Uterus (tissue), 4 donors: ENCODE data around the gene C15orf39. TPM values are rescaled to one million over a fixed set of nuclear protein-coding genes. Genes with fewer than 3 reads are reported as not detected.

Source experiments
- DNase-seq, 2 donors: peaks; one replicate each; pipeline ENCODE4 v3.0.0-alpha.2; 2019 to 2020
- H3K27ac ChIP-seq, 2 donors: fragments of 200-600 bp; sonication (generic); 1 replicate in 1 of 2; 2 replicates in 1 of 2; pipeline ENCODE4 v1.5.1; 2016 to 2018
- H3K27me3 ChIP-seq, 2 donors: fragments of 200-600 bp; sonication (generic); one replicate each; pipeline ENCODE4 v1.5.1; 2018 to 2019; ENCODE audit warnings: control low read depth in 1 of 2
- H3K36me3 ChIP-seq, 2 donors: fragments of 200-600 bp; sonication (generic); one replicate each; pipeline ENCODE4 v1.5.1; 2019; ENCODE audit warnings: control low read depth in 1 of 2
- H3K4me1 ChIP-seq, 2 donors: fragments of 200-600 bp; sonication (generic); one replicate each; pipeline ENCODE4 v1.5.1; 2018 to 2019; ENCODE audit warnings: control low read depth in 1 of 2
- H3K4me3 ChIP-seq, 2 donors: fragments of 200-600 bp; sonication (generic); 1 replicate in 1 of 2; 2 replicates in 1 of 2; pipeline ENCODE4 v1.5.1; 2018 to 2019; ENCODE audit warnings: mild to moderate bottlenecking in 1 of 2
- H3K9me3 ChIP-seq, 2 donors: fragments of 200-600 bp; sonication (generic); one replicate each; pipeline ENCODE4 v1.5.1; 2019; ENCODE audit warnings: control low read depth in 1 of 2
- POLR2A ChIP-seq, 2 donors: fragments of 450-650 bp; IDR thresholded peaks; one replicate each; pipeline ENCODE4 v1.6.1; 2016; ENCODE audit warnings: antibody characterized with exemption in 2 of 2, mild to moderate bottlenecking in 1 of 2, moderate library complexity in 1 of 2
- intact Hi-C: fragments of 100-400 bp; cut with DNase I; formaldehyde crosslinking; loops from one replicate; pipeline ENCODE4 v1.15.1; 2023; ENCODE audit warnings: low total_unique reads
- total RNA-seq, 4 donors: library from RNA; depleted of rRNA in 3 of 4; stranded (reverse); fragments of >200 nt in 3 of 4; gene quantifications; one replicate each; pipeline versions ENCODE4 v1.1.0 to v1.2.4, GENCODE V29; 2014 to 2023
- TF ChIP-seq, protein P1 (sequence below), 4 experiments: fragments of 200-600 bp in 2 of 4; fragments of 450-650 bp in 2 of 4; sonication (generic) in 2 of 4; IDR thresholded peaks; one replicate each; pipeline ENCODE4 v1.5.1; 2016 to 2019; ENCODE audit warnings: antibody characterized with exemption in 4 of 4, mild to moderate bottlenecking in 2 of 4, moderate library complexity in 1 of 4
- donor health status: DM: yes; HTN: yes; CAD: no.

The C15orf39 gene
- total RNA-seq, 4 donors from 2014 or later = 4.6 to 43.9 (median 14.1) TPM

DNA sequence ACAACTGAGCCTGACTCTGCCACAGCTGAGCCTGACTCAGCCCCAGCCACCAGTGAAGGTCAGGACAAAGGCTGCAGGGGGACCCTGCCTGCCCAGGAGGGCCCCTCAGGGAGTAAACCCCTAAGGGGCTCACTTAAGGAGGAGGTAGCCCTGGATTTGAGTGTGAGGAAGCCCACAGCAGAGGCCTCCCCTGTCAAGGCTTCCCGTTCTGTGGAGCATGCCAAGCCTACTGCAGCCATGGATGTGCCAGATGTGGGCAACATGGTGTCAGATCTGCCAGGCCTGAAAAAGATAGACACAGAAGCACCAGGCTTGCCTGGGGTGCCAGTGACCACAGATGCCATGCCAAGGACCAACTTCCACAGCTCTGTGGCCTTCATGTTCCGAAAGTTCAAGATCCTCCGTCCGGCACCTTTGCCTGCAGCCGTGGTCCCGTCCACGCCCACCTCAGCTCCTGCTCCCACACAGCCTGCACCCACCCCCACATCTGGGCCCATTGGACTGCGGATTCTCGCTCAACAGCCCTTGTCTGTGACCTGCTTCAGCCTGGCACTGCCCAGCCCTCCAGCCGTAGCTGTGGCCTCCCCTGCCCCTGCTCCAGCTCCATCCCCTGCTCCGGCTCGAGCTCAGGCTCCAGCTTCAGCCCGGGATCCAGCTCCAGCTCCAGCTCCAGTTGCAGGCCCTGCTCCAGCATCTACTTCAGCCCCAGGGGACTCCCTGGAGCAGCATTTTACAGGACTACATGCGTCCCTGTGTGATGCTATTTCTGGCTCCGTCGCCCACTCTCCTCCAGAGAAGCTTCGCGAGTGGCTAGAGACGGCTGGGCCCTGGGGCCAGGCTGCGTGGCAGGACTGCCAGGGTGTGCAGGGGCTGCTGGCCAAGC, 6.2 kb downstream of the C15orf39 start:
- H3K27ac ChIP-seq = no peak overlapping the region
- peaks cover 3 to 21% of the 10 kb centered on the region in 2 donors for H3K4me1 ChIP-seq
- TF ChIP-seq, protein P1, sequence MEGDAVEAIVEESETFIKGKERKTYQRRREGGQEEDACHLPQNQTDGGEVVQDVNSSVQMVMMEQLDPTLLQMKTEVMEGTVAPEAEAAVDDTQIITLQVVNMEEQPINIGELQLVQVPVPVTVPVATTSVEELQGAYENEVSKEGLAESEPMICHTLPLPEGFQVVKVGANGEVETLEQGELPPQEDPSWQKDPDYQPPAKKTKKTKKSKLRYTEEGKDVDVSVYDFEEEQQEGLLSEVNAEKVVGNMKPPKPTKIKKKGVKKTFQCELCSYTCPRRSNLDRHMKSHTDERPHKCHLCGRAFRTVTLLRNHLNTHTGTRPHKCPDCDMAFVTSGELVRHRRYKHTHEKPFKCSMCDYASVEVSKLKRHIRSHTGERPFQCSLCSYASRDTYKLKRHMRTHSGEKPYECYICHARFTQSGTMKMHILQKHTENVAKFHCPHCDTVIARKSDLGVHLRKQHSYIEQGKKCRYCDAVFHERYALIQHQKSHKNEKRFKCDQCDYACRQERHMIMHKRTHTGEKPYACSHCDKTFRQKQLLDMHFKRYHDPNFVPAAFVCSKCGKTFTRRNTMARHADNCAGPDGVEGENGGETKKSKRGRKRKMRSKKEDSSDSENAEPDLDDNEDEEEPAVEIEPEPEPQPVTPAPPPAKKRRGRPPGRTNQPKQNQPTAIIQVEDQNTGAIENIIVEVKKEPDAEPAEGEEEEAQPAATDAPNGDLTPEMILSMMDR (IDR thresholded peaks at IDR 0.05) = no peak
- TF ChIP-seq POLR2A (IDR thresholded peaks at IDR 0.05) = no peak
- no peaks in the 10 kb centered on the region for H3K36me3 ChIP-seq
- H3K4me3 ChIP-seq = no peak overlapping the region
- intact Hi-C loops = loop anchor here (10.0 kb wide), 1 partner anchor 433 kb away; no protein-coding TSS in a partner anchor
- no peaks in the 10 kb centered on the region for H3K27me3 ChIP-seq
- no peaks in the 10 kb centered on the region for H3K9me3 ChIP-seq
- no peak for DNase-seq

DNA sequence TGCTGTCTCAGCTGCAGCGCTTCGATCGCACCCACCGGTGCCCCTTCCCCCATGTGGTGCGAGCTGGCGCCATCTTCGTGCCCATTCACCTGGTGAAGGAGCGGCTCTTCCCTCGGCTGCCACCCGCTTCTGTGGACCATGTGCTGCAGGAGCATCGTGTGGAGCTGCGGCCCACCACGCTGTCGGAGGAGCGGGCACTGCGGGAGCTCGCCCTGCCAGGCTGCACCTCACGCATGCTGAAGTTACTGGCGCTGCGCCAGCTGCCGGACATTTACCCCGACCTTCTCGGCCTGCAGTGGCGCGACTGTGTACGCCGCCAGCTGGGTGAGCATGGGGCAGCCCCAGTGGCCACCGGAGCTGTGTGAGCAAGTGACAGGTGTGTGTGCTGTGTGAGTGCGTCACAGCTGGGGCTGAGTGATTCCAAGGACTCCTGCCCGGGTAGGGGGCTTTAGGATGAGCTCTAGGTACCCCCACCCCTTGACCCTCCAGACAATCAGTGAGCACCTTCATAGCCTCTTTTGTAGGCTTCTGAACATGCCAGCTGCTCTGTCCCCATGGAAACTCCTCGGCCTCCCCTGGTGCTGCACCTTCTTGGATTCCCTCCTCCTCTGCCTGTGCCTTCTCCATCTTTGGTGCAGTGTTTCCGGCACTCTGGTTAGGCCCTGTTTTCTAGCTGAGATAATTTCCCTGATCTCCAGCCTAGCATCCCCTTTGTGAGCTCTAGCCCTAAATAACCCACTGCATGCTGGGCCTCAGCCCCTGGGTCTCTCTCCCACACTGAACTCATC, 7.0 kb downstream of the C15orf39 start:
- H3K36me3 ChIP-seq = no peaks in the 10 kb centered on the region
- DNase-seq = no peak
- no peak for TF ChIP-seq POLR2A (IDR thresholded peaks at IDR 0.05)
- TF ChIP-seq, protein P1 (IDR thresholded peaks at IDR 0.05) = no peak
- no peak overlapping the region for H3K4me3 ChIP-seq
- no peaks in the 10 kb centered on the region for H3K27me3 ChIP-seq
- no peak overlapping the region for H3K27ac ChIP-seq
- H3K4me1 ChIP-seq = peaks cover 3 to 18% of the 10 kb centered on the region in 2 donors
- intact Hi-C loops = loop anchor here (10.0 kb wide), 1 partner anchor 434 kb away; no protein-coding TSS in a partner anchor
- no peaks in the 10 kb centered on the region for H3K9me3 ChIP-seq

DNA sequence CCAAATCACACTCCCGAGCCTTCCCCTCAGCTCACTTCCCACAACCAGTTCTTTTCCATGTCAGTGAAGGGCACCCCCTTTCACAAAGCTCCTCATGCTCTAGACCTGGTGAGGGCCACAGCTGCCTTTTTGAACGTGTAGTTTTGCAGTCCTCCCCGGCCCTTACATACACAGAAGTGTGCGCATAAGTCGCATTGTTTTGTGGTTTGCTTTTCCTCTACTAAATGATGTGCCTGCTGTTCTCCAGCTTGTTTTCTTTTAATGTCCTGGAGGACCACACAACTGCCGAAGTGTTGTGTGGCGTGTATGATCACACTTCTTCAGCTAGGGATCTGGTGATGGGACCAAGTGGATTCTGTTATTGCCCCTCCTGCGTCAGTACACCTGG, 7.6 kb downstream of the C15orf39 start:
- peaks cover 3 to 12% of the 10 kb centered on the region in 2 donors for H3K4me1 ChIP-seq

DNA sequence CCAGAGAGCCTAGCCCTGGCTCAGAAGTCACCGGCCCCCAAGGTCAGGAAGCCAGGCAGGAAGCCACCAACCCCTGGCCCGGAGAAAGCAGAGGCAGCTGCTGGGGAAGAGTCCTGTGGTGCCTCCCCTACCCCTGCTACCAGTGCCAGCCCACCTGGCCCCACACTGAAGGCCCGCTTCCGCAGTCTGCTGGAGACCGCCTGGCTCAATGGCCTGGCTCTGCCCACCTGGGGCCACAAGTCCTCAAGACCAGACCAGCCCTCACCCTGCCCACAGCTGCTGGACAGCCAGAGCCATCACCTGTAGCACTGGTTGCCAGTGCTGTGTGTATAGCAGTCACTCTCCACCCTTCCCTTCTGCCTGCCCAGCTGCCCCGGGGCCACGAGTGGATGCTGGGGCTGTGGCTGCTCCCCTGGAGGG, 9.1 kb downstream of the C15orf39 start:
- intact Hi-C loops = no loop called here
- Histone ChIP-seq H3K27me3 (no peaks in the 10 kb centered on the region), H3K4me1 (peaks cover 0 to 10% of the 10 kb centered on the region in 2 donors), H3K4me3 (no peak overlapping the region), H3K9me3 (no peaks in the 10 kb centered on the region), H3K27ac (no peak overlapping the region), H3K36me3 (no peaks in the 10 kb centered on the region)
- no peak for DNase-seq
- TF ChIP-seq, protein P1 (IDR thresholded peaks at IDR 0.05) = no peak
- no peak for TF ChIP-seq POLR2A (IDR thresholded peaks at IDR 0.05)

More for the DNA sequence above, 7.6 kb downstream of the C15orf39 start:
- Histone ChIP-seq H3K4me3 (no peak overlapping the region), H3K27ac (no peak overlapping the region), H3K9me3 (no peaks in the 10 kb centered on the region), H3K27me3 (no peaks in the 10 kb centered on the region), H3K36me3 (no peaks in the 10 kb centered on the region)
- TF ChIP-seq, protein P1 (IDR thresholded peaks at IDR 0.05) = no peak
- no peak for TF ChIP-seq POLR2A (IDR thresholded peaks at IDR 0.05)
- intact Hi-C loops = loop anchor here (10.0 kb wide), 1 partner anchor 434 kb away; no protein-coding TSS in a partner anchor
- DNase-seq = no peak
